GM12873 (cell line): ENCODE measurements around the gene TGFBR3.

Experiments
- TF ChIP-seq, protein P1 (sequence below): IDR thresholded peaks from 2 replicates; pipeline ENCODE4 v1.5.1; 2012; ENCODE audit warnings: low read depth, mild to moderate bottlenecking, moderate library complexity, low read length, control low read depth; ENCODE audit not compliant: insufficient read depth; ENCODE audit errors: missing control alignments

The TGFBR3 gene

GRCh38 chr1:91676030-91676429 lies 209.9 kb downstream of the TGFBR3 start:
- TF ChIP-seq, protein P1, sequence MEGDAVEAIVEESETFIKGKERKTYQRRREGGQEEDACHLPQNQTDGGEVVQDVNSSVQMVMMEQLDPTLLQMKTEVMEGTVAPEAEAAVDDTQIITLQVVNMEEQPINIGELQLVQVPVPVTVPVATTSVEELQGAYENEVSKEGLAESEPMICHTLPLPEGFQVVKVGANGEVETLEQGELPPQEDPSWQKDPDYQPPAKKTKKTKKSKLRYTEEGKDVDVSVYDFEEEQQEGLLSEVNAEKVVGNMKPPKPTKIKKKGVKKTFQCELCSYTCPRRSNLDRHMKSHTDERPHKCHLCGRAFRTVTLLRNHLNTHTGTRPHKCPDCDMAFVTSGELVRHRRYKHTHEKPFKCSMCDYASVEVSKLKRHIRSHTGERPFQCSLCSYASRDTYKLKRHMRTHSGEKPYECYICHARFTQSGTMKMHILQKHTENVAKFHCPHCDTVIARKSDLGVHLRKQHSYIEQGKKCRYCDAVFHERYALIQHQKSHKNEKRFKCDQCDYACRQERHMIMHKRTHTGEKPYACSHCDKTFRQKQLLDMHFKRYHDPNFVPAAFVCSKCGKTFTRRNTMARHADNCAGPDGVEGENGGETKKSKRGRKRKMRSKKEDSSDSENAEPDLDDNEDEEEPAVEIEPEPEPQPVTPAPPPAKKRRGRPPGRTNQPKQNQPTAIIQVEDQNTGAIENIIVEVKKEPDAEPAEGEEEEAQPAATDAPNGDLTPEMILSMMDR = no peak

- TF ChIP-seq, protein P1 = no peak
Observed at GRCh38 chr1:91674107-91674506, 211.8 kb downstream of the TGFBR3 start.

- TF ChIP-seq, protein P1 = no peak
Observed at GRCh38 chr1:91673613-91674012, 212.3 kb downstream of the TGFBR3 start.

DNA sequence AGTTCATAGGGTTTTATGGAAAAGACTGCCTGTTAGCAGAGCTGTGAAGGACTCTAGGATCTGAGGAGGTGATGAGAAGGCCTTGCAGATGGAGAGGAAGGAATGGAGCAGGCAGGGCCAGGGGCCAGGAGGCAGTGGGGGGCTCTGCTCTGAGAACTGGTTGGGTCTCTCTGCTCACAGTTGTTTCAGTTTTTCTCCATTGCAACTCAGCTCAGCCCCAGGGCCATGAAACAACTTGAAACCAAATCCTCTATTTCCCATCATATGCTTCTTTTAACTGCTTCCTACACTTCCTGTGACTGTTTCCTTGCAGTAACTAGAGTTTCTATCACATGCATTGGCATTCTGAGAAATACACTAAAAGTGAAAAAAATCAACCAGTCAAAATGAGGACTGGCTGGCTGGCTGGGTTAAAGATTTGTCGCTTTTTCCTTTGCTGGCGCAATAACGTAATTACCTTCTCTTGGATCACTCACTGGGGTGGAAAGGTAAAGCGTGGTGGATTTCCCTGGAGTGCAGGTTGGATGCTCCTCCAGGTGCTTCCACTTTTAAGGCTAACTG lies 213.3 kb downstream of the TGFBR3 start:
- TF ChIP-seq, protein P1 = no peak

DNA sequence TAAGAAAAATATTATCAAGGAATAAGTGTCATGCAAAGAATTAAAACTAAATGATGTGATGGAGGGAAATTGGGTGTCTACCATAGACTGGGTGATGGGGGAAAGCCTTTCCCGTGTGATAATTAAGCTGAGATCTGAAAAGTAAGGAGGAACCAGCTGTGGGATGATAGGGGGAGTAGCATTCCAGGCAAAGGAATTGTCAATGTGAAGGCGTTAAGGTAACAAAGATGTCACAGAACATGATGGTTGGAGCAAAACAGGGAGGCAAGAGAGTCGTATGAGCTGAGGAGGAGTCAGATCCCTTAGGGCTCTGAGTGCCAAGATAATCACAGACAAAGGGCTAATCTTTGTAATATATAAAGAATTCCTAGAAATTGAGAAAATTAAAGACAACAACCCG lies 215.2 kb downstream of the TGFBR3 start:
- TF ChIP-seq, protein P1 = no peak

GRCh38 chr1:91669584-91670350 lies 216.2 kb downstream of the TGFBR3 start:
- TF ChIP-seq, protein P1 = no peak

DNA sequence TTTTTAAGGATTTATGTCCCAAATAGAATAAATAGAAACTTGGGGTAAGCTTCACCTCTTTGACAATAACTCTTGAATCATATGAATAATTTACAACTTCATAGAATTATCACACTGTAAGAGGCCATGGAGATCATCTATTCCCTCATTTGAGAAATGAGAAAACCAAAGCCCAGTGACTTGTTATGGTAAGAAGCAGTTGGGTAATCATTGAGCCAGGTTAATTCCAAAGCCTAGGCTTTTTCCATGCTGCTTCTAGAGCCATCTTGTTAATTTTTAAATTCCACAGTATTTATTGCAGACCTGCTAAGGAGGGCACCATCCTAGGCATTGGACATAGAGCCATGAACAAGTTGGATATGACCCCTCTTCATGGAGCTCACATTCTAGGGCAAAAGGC lies 224.8 kb downstream of the TGFBR3 start:
- TF ChIP-seq, protein P1 = no peak
